DOHH2 (cell line): Measurements from ENCODE around the gene SF3B6.

Source experiments
- H3F3A ChIP-seq: fragments of 200-600 bp; sonication (generic), shearing (Covaris generic); 2 replicates; pipeline ENCODE4 v1.6.0; 2016; ENCODE audit warnings: antibody characterized with exemption, mild to moderate bottlenecking; ENCODE audit not compliant: control insufficient read depth, insufficient read depth
- H3K27ac ChIP-seq: fragments of 200-600 bp; sonication (generic); 2 replicates; pipeline ENCODE4 v1.5.1; 2014; ENCODE audit warnings: low read depth, mild to moderate bottlenecking, low read length, moderate library complexity
- H3K27me3 ChIP-seq: fragments of 200-600 bp; sonication (generic); 2 replicates; pipeline ENCODE4 v1.6.1; 2014; ENCODE audit warnings: mild to moderate bottlenecking, low read length, mixed read lengths; ENCODE audit not compliant: control insufficient read depth
- H3K36me3 ChIP-seq: fragments of 200-600 bp; sonication (generic); 2 replicates; pipeline ENCODE4 v1.6.1; 2014; ENCODE audit warnings: mild to moderate bottlenecking, low read length, moderate library complexity, mixed read lengths; ENCODE audit not compliant: control insufficient read depth
- H3K4me1 ChIP-seq: fragments of 200-600 bp; sonication (generic); 2 replicates; pipeline ENCODE4 v1.6.1; 2014; ENCODE audit warnings: mild to moderate bottlenecking, low read length, mixed read lengths; ENCODE audit not compliant: control insufficient read depth
- H3K4me2 ChIP-seq: fragments of 200-600 bp; sonication (generic); 2 replicates; pipeline ENCODE4 v1.6.0; 2014; ENCODE audit warnings: mild to moderate bottlenecking, low read length, moderate library complexity
- H3K4me3 ChIP-seq: fragments of 200-600 bp; sonication (generic); 2 replicates; pipeline ENCODE4 v1.5.1; 2014; ENCODE audit warnings: mild to moderate bottlenecking, low read length, mixed read lengths
- H3K79me2 ChIP-seq: fragments of 200-600 bp; sonication (generic); 2 replicates; pipeline ENCODE4 v1.6.1; 2014; ENCODE audit warnings: mild to moderate bottlenecking, low read length, mixed read lengths; ENCODE audit not compliant: control insufficient read depth
- H3K9me2 ChIP-seq: fragments of 200-600 bp; sonication (generic); replicated peaks from 2 replicates; pipeline ENCODE4 v1.6.1; 2014; ENCODE audit warnings: mild to moderate bottlenecking, low read length, mixed read lengths; ENCODE audit not compliant: control insufficient read depth
- H3K9me3 ChIP-seq: fragments of 200-600 bp; sonication (generic); 2 replicates; pipeline ENCODE4 v1.6.1; 2014; ENCODE audit warnings: antibody characterized with exemption, low read length, mixed read lengths; ENCODE audit not compliant: control insufficient read depth, insufficient read depth
- H4K20me1 ChIP-seq: fragments of 200-600 bp; sonication (generic); 2 replicates; pipeline ENCODE4 v1.6.0; 2014; ENCODE audit warnings: low read depth, mild to moderate bottlenecking, antibody characterized with exemption, low read length, moderate library complexity; ENCODE audit not compliant: control insufficient read depth, insufficient read depth
- EZH2phosphoT487 ChIP-seq: fragments of 200-600 bp; sonication (generic); IDR thresholded peaks from 2 replicates; pipeline ENCODE4 v1.6.1; 2017; ENCODE audit warnings: borderline replicate concordance, mild to moderate bottlenecking, antibody characterized with exemption, low read length, moderate library complexity, mixed read lengths
- TF ChIP-seq, protein P1 (sequence below): fragments of 200-600 bp; sonication (generic); IDR thresholded peaks from one replicate; pipeline ENCODE4 v1.5.1; 2014; ENCODE audit warnings: antibody characterized with exemption, mild to moderate bottlenecking, low read depth, low read length; ENCODE audit not compliant: poor library complexity, severe bottlenecking

The SF3B6 gene

DNA sequence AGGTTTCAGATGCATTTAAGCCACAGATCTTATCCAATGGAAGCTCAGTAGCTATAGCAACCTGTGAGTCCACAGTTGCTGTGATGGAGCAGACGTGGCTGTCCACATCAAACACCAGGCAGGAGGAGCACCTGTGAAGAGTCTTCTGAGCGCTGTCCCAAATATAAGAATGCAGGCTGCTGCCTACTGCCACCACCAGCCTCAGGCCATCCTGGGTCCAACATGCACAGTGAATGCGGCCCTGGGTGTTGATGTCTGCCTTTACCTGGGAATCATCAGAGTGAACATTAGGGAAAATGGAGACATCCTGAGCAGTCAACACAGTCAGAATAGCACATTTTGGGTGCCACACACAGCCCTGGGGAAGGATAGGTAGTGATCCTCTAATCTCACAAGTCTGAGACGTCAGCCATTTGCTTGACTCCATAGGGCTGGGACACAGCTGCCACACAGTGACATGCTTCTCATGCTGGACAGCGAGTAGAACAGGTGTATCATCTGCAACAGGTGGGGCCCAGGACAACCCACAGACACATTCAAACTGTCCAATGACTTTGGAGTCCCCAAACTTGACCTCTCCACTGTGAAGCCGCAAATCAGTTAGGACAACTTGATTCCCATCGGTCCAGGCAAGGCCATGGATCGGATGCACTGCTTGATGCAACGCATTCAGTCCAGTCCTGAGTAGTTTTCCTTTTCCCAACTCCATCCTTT is 37.2 kb downstream of the SF3B6 start:
- no peaks in the 10 kb centered on the region for H3K27me3 ChIP-seq
- H3K4me1 ChIP-seq, result peaks cover 7% of the 10 kb centered on the region
- TF ChIP-seq, protein P1, sequence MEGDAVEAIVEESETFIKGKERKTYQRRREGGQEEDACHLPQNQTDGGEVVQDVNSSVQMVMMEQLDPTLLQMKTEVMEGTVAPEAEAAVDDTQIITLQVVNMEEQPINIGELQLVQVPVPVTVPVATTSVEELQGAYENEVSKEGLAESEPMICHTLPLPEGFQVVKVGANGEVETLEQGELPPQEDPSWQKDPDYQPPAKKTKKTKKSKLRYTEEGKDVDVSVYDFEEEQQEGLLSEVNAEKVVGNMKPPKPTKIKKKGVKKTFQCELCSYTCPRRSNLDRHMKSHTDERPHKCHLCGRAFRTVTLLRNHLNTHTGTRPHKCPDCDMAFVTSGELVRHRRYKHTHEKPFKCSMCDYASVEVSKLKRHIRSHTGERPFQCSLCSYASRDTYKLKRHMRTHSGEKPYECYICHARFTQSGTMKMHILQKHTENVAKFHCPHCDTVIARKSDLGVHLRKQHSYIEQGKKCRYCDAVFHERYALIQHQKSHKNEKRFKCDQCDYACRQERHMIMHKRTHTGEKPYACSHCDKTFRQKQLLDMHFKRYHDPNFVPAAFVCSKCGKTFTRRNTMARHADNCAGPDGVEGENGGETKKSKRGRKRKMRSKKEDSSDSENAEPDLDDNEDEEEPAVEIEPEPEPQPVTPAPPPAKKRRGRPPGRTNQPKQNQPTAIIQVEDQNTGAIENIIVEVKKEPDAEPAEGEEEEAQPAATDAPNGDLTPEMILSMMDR, result no peak
- TF ChIP-seq EZH2phosphoT487, result no peak
- H3K9me3 ChIP-seq, result no peaks in the 10 kb centered on the region
- no peaks in the 10 kb centered on the region for H3F3A ChIP-seq
- no peaks in the 10 kb centered on the region for H4K20me1 ChIP-seq
- peaks cover 58% of the 10 kb centered on the region for H3K79me2 ChIP-seq
- no peaks in the 10 kb centered on the region for H3K9me2 ChIP-seq
- no peak overlapping the region for H3K4me2 ChIP-seq
- H3K36me3 ChIP-seq, result peaks cover 35% of the 10 kb centered on the region
- H3K27ac ChIP-seq, result no peak overlapping the region
- no peak overlapping the region for H3K4me3 ChIP-seq

DNA sequence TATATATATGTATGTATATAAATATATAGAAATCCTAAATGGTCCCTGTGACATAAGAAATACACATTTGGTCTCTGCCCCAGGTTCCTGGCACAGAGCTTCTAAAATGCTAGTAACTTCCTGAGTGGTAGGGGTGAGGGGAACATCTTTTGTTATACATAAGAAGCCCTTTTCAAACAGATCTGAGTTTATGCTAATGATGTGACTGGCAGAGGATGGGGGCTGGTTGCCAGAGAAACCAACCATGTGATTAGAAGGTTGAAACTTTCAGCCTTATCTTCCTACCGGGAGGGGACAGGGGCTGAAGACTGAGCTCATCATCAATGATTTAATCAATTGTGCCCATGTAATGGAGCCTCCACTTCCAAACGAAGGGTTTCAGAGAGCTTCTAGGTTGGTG is 49.9 kb downstream of the SF3B6 start:
- no peaks in the 10 kb centered on the region for H3K79me2 ChIP-seq
- TF ChIP-seq, protein P1, result no peak
- no peak for TF ChIP-seq EZH2phosphoT487
- no peak overlapping the region for H3K4me3 ChIP-seq
- no peak overlapping the region for H3K27ac ChIP-seq
- H3K9me2 ChIP-seq, result no peaks in the 10 kb centered on the region
- no peaks in the 10 kb centered on the region for H3K9me3 ChIP-seq
- H3K36me3 ChIP-seq, result peaks cover 36% of the 10 kb centered on the region
- H3K4me2 ChIP-seq, result no peak overlapping the region
- H3K4me1 ChIP-seq, result no peaks in the 10 kb centered on the region
- no peaks in the 10 kb centered on the region for H4K20me1 ChIP-seq
- H3K27me3 ChIP-seq, result no peaks in the 10 kb centered on the region
- no peaks in the 10 kb centered on the region for H3F3A ChIP-seq

DNA sequence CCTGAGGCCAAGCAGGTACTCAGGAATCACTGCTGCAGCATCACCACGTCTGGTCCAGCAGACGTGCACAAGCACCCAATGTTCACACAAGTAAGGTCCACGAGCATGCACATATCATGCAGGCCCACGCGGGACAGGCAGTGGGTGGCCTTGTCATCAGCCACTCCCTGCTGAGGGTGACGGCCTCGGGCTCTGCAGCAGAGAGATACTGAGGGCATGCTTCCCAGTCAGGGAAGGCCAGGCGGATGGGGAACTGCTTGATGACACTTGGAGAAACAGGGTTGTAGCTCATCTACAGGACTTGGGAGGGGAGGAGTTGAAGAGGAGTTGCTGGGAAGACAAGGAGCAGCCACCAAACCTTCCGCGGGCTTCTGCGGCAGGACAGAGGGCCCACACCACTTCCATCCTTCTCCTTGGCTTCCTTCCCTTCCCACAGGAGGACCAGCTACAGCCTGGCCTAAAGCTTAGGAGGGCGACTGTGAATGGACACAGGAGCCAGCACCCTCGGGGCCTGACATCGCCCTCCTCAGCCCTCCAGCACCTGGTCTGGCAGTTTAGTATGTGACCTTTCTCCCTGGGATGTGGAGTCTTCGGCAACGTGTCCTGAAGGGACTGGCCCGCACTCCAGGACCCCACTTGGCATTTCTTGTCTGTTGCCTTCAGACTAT is 51.0 kb downstream of the SF3B6 start:
- H3K36me3 ChIP-seq, result peaks cover 25% of the 10 kb centered on the region
- no peaks in the 10 kb centered on the region for H4K20me1 ChIP-seq
- no peaks in the 10 kb centered on the region for H3K9me3 ChIP-seq
- no peaks in the 10 kb centered on the region for H3K79me2 ChIP-seq
- no peak overlapping the region for H3K27ac ChIP-seq
- H3K27me3 ChIP-seq, result no peaks in the 10 kb centered on the region
- no peaks in the 10 kb centered on the region for H3K9me2 ChIP-seq
- no peak overlapping the region for H3K4me2 ChIP-seq
- no peaks in the 10 kb centered on the region for H3F3A ChIP-seq
- TF ChIP-seq, protein P1, result no peak
- TF ChIP-seq EZH2phosphoT487, result no peak
- no peak overlapping the region for H3K4me3 ChIP-seq
- H3K4me1 ChIP-seq, result no peaks in the 10 kb centered on the region
